K562 (cell line): ENCODE results near the gene ATF4. TPM values are rescaled to one million over a fixed set of nuclear protein-coding genes. Genes with fewer than 3 reads are reported as not detected.

Experiments
- CBFA2T3 ChIP-seq: fragments of 450-650 bp; IDR thresholded peaks from 2 replicates; pipeline ENCODE4 v1.6.1; 2017
- ETV6 ChIP-seq, 3 experiments: fragments of 150-350 bp in 1 of 3; sonication (generic) in 1 of 3; formaldehyde crosslinking in 1 of 3; IDR thresholded peaks; 2 replicates each; pipeline versions ENCODE4 v1.6.1 to v1.8.0; 2014 to 2022; ENCODE audit warnings: borderline replicate concordance in 2 of 3, low read depth in 2 of 3, antibody characterized with exemption in 1 of 3, low read length in 1 of 3, mild to moderate bottlenecking in 1 of 3, missing genetic modification reagents in 1 of 3
- HIVEP1 ChIP-seq: fragments of 250-450 bp; sonication (Bioruptor Pico); IDR thresholded peaks from 2 replicates; pipeline ENCODE4 v1.4.0; 2020; ENCODE audit warnings: mild to moderate bottlenecking
- HMGN3 ChIP-seq: IDR thresholded peaks from 2 replicates; pipeline ENCODE4 v1.6.1; 2011; ENCODE audit warnings: borderline replicate concordance, low read depth, mild to moderate bottlenecking, mixed read lengths, low read length; ENCODE audit not compliant: insufficient read length; ENCODE audit errors: extremely low read depth
- MTA2 ChIP-seq: fragments of 450-650 bp; IDR thresholded peaks from 2 replicates; pipeline ENCODE4 v1.6.1; 2016; ENCODE audit warnings: low read depth
- NFE2L1 ChIP-seq: fragments of 450-650 bp; IDR thresholded peaks from 2 replicates; pipeline ENCODE4 v1.6.1; 2016; ENCODE audit warnings: missing genetic modification characterization, low read depth, mild to moderate bottlenecking, missing compliant biosample characterization, moderate library complexity, borderline replicate concordance
- NR3C1 ChIP-seq: sonication (generic); formaldehyde crosslinking; IDR thresholded peaks from 2 replicates; pipeline ENCODE4 v1.8.1; 2022; ENCODE audit warnings: missing genetic modification reagents
- RAD21 ChIP-seq, 2 experiments: fragments of 250-450 bp in 1 of 2; fragments of 450-650 bp in 1 of 2; sonication (Bioruptor Pico) in 1 of 2; formaldehyde crosslinking in 1 of 2; IDR thresholded peaks in 1 of 2; conservative IDR thresholded peaks in 1 of 2; 2 replicates each; pipeline versions ENCODE4 v1.4.0 to v1.8.0; 2020 to 2022; ENCODE audit warnings: mild to moderate bottlenecking in 2 of 2, moderate library complexity in 1 of 2
- RBM25 ChIP-seq: fragments of 200-400 bp; formaldehyde crosslinking; IDR thresholded peaks from 2 replicates; pipeline ENCODE4 v1.6.1; 2018; ENCODE audit warnings: low read length, low read depth, moderate library complexity; ENCODE audit not compliant: severe bottlenecking
- SAP30 ChIP-seq: fragments of 200-600 bp; sonication (generic); IDR thresholded peaks from 2 replicates; pipeline ENCODE4 v1.6.1; 2012; ENCODE audit warnings: borderline replicate concordance, low read depth, mild to moderate bottlenecking, moderate library complexity, low read length, control low read depth, inconsistent platforms; ENCODE audit not compliant: insufficient read depth, poor library complexity, severe bottlenecking
- SNRNP70 ChIP-seq: fragments of 200-400 bp; formaldehyde crosslinking; optimal IDR thresholded peaks from 2 replicates; pipeline ENCODE3; 2017; ENCODE audit warnings: low read depth, low read length
- SREBF1 ChIP-seq: fragments of 150-350 bp; IDR thresholded peaks from 2 replicates; pipeline ENCODE4 v1.6.1; 2014; ENCODE audit warnings: antibody characterized with exemption, low read depth, low read length, borderline replicate concordance
- TAF1 ChIP-seq: IDR thresholded peaks from 2 replicates; pipeline ENCODE4 v1.6.1; 2011; ENCODE audit warnings: mild to moderate bottlenecking, low read length, moderate library complexity; ENCODE audit not compliant: insufficient read depth, control insufficient read depth, severe bottlenecking; ENCODE audit errors: extremely low read depth
- TFAM ChIP-seq: fragments of 250-450 bp; sonication (Bioruptor Pico); conservative IDR thresholded peaks from 2 replicates; pipeline ENCODE4 v1.5.0; 2021; ENCODE audit warnings: mild to moderate bottlenecking, moderate library complexity
- ZNF174 ChIP-seq: fragments of 250-450 bp; sonication (Bioruptor Pico); IDR thresholded peaks from 2 replicates; pipeline ENCODE4 v1.4.0; 2020; ENCODE audit warnings: mild to moderate bottlenecking
- polyA plus RNA-seq, 8 experiments: library from polyadenylated mRNA; depleted of rRNA in 4 of 8; stranded (reverse) in 5 of 8; unstranded in 3 of 8; fragments of >200 nt; fragmentation: Nextera tagmentation in 2 of 8; fragmentation: Illumina TruSeq in 1 of 8; extraction: Ambion mirVana in 2 of 8; extraction: Trizol in 1 of 8; gene quantifications; 2 replicates each; pipeline versions ENCODE4 v1.2.1 to v1.2.3, GENCODE V29; 2011 to 2014; ENCODE audit warnings: inconsistent platforms in 1 of 8, missing spikeins in 1 of 8
- total RNA-seq, 7 experiments: library from RNA; depleted of rRNA in 6 of 7; stranded (reverse); fragments of >200 nt in 6 of 7; fragmentation: Illumina TruSeq in 2 of 7; extraction: Trizol in 2 of 7; gene quantifications; 2 replicates each; pipeline versions ENCODE4 v1.2.1 to v1.2.3, GENCODE V29; 2011 to 2021; ENCODE audit warnings: low replicate concordance in 1 of 7
- TF ChIP-seq, protein P1 (sequence below): sonication (generic); formaldehyde crosslinking; IDR thresholded peaks from 2 replicates; pipeline ENCODE4 v1.8.0; 2023; ENCODE audit warnings: mild to moderate bottlenecking, missing genetic modification reagents
- TF ChIP-seq, protein P2 (sequence below), 2 experiments: fragments of 450-650 bp; IDR thresholded peaks; 2 replicates each; pipeline ENCODE4 v1.6.1; 2018; ENCODE audit warnings: mild to moderate bottlenecking in 2 of 2, low read depth in 1 of 2; ENCODE audit not compliant: partially characterized antibody in 2 of 2
- TF ChIP-seq, protein P3 (sequence below): fragments of 250-450 bp; sonication (Bioruptor Pico); IDR thresholded peaks from 2 replicates; pipeline ENCODE4 v1.8.0; 2022; ENCODE audit warnings: inconsistent platforms, mild to moderate bottlenecking, moderate library complexity, borderline replicate concordance

The ATF4 gene
- total and polyA plus RNA-seq, 9 of the 15 experiments (the other 6 are each of a cell fraction or from before 2014, with no cell fraction given), result 93.1 to 723 (median 355) TPM

DNA sequence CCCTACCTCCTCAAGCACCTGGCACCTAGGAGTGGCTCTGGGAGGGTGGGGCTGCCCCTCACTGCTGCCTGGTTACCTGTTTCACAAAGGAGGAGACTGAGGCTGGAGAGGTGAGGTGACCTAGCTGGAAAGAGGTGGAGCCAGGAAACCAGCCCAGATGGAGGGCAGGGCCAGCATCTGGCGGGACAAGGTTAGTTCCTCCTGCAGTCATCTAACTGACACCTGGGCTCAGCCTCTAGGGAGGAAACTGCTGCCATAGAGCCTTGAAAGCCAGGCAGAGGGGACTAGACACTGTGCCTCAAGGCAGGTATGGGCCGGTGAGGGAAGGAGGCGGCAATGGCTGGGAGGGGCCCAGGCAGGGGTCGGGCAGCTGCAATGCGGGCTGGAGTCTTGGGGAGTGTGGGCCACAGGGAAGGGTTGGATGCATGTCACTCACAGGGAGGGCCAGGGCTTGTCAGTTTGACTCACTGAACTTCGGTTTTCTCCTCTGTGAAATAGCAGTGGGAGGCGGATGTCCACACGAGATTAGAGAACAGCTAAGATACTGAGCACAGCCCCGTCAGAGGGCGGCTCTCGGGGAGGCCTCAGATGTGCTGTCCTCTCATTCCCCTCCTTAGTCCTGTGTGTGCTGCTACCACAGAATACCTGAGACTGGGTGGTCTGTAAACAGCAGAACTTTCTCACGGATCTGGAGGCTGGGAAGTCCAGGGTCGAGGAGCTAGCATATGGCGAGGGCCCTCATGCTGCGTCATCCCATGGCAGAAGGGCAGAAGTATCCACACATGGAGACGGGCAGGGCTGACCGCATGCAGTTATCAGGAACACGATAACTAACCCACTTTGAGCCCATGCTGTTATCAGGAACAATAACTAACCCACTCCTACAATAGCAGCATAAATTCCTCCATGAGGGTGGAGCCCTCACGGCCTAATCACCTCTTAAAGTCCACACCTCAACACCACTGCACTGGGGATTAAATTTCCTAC lies 47.5 kb upstream of the ATF4 start (continued):
- TF ChIP-seq ETV6 (IDR thresholded peaks at IDR 0.05; ENCODE audit: borderline replicate concordance in 1 of 2, low read depth in 2 of 2, low read length in 1 of 2), result no peak
- TF ChIP-seq ETV6 (CRISPR knock-in tag; IDR thresholded peaks at IDR 0.05; ENCODE audit: borderline replicate concordance), result no peak
- TF ChIP-seq MTA2, result peak; percentile 23; the same call in 1 of the 2 replicates
- TF ChIP-seq SNRNP70, result no peak
- TF ChIP-seq, protein P1, sequence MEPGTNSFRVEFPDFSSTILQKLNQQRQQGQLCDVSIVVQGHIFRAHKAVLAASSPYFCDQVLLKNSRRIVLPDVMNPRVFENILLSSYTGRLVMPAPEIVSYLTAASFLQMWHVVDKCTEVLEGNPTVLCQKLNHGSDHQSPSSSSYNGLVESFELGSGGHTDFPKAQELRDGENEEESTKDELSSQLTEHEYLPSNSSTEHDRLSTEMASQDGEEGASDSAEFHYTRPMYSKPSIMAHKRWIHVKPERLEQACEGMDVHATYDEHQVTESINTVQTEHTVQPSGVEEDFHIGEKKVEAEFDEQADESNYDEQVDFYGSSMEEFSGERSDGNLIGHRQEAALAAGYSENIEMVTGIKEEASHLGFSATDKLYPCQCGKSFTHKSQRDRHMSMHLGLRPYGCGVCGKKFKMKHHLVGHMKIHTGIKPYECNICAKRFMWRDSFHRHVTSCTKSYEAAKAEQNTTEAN (CRISPR knock-in tag), result no peak
- TF ChIP-seq NR3C1, result no peak
- TF ChIP-seq, protein P2, sequence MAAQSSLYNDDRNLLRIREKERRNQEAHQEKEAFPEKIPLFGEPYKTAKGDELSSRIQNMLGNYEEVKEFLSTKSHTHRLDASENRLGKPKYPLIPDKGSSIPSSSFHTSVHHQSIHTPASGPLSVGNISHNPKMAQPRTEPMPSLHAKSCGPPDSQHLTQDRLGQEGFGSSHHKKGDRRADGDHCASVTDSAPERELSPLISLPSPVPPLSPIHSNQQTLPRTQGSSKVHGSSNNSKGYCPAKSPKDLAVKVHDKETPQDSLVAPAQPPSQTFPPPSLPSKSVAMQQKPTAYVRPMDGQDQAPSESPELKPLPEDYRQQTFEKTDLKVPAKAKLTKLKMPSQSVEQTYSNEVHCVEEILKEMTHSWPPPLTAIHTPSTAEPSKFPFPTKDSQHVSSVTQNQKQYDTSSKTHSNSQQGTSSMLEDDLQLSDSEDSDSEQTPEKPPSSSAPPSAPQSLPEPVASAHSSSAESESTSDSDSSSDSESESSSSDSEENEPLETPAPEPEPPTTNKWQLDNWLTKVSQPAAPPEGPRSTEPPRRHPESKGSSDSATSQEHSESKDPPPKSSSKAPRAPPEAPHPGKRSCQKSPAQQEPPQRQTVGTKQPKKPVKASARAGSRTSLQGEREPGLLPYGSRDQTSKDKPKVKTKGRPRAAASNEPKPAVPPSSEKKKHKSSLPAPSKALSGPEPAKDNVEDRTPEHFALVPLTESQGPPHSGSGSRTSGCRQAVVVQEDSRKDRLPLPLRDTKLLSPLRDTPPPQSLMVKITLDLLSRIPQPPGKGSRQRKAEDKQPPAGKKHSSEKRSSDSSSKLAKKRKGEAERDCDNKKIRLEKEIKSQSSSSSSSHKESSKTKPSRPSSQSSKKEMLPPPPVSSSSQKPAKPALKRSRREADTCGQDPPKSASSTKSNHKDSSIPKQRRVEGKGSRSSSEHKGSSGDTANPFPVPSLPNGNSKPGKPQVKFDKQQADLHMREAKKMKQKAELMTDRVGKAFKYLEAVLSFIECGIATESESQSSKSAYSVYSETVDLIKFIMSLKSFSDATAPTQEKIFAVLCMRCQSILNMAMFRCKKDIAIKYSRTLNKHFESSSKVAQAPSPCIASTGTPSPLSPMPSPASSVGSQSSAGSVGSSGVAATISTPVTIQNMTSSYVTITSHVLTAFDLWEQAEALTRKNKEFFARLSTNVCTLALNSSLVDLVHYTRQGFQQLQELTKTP (IDR thresholded peaks at IDR 0.05; ENCODE audit: low read depth in 1 of 2, partially characterized antibody in 2 of 2), result no peak
- no peak for TF ChIP-seq RBM25
- no peak for TF ChIP-seq SREBF1
- TF ChIP-seq TAF1, result no peak
- TF ChIP-seq, protein P3, sequence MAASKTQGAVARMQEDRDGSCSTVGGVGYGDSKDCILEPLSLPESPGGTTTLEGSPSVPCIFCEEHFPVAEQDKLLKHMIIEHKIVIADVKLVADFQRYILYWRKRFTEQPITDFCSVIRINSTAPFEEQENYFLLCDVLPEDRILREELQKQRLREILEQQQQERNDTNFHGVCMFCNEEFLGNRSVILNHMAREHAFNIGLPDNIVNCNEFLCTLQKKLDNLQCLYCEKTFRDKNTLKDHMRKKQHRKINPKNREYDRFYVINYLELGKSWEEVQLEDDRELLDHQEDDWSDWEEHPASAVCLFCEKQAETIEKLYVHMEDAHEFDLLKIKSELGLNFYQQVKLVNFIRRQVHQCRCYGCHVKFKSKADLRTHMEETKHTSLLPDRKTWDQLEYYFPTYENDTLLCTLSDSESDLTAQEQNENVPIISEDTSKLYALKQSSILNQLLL (CRISPR knock-in tag), result no peak
- no peak for TF ChIP-seq NFE2L1 (tag)
- TF ChIP-seq HIVEP1 (CRISPR knock-in tag), result no peak
- no peak for TF ChIP-seq ZNF174 (CRISPR knock-in tag)
- TF ChIP-seq SAP30, result no peak
- TF ChIP-seq CBFA2T3, result peak; percentile 81
- TF ChIP-seq HMGN3, result peak; percentile 59
- TF ChIP-seq TFAM (CRISPR knock-in tag), result no peak
- TF ChIP-seq RAD21 (CRISPR knock-in tag; conservative IDR thresholded peaks at IDR 0.05 in 1 of 2, IDR thresholded peaks at IDR 0.05 in 1 of 2), result 0 out of 4 replicates have a peak, but pooled peaks of 1 of the 2 experiments have one; percentile 8
